Measurements from ENCODE around the gene PRKCE. TPM values are rescaled to one million over a fixed set of nuclear protein-coding genes. Genes with fewer than 3 reads are reported as not detected.

Gene PRKCE
- total and polyA plus RNA-seq, 4 donors, result 2.5 to 38.6 (median 5.8) TPM

DNA sequence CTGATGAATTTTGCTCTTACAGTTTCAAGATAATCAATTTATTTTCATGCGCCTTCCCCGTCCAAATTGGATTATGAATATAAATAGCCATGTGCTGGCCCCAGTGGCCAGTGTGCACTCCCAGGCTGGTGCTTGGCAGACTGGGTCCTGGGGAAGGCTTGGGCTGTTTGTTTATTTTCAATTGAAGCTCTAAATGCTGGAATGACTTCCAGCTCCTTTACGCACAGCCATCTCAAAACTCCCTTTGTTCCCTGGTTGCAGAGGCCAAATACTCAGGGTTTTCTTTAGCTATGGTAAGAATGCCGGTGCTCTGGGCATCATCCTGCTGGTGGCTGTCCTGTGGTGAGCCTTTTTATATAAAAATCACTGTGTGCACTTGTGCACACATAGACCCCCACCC, 131.5 kb downstream of the PRKCE start:
- no peak overlapping the region for H3K4me3 ChIP-seq (ENCODE audit: low read depth in 1 of 3, low read length in 3 of 3)
- no peak overlapping the region for H3K9ac ChIP-seq (ENCODE audit: low read depth in 1 of 2, low read length in 2 of 2)
- H3K27me3 ChIP-seq (ENCODE audit: control insufficient read depth in 4 of 4, insufficient read depth in 4 of 4, low read length in 3 of 4), result no peaks in the 10 kb centered on the region
- DNase-seq (ENCODE audit: low spot score), result no peak
- 93% methylated on average over 4 of the region's 4 CpGs for WGBS
- no peaks in the 10 kb centered on the region for H3K9me3 ChIP-seq (ENCODE audit: control insufficient read depth in 4 of 4, low read length in 3 of 4)
- no peak overlapping the region for H3K27ac ChIP-seq (ENCODE audit: low read depth in 1 of 2, low read length in 2 of 2)
- H3K36me3 ChIP-seq (ENCODE audit: control insufficient read depth in 4 of 4, insufficient read depth in 3 of 4, low read depth in 1 of 4, low read length in 3 of 4), result no peaks in the 10 kb centered on the region
- TF ChIP-seq, protein P1, sequence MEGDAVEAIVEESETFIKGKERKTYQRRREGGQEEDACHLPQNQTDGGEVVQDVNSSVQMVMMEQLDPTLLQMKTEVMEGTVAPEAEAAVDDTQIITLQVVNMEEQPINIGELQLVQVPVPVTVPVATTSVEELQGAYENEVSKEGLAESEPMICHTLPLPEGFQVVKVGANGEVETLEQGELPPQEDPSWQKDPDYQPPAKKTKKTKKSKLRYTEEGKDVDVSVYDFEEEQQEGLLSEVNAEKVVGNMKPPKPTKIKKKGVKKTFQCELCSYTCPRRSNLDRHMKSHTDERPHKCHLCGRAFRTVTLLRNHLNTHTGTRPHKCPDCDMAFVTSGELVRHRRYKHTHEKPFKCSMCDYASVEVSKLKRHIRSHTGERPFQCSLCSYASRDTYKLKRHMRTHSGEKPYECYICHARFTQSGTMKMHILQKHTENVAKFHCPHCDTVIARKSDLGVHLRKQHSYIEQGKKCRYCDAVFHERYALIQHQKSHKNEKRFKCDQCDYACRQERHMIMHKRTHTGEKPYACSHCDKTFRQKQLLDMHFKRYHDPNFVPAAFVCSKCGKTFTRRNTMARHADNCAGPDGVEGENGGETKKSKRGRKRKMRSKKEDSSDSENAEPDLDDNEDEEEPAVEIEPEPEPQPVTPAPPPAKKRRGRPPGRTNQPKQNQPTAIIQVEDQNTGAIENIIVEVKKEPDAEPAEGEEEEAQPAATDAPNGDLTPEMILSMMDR (IDR thresholded peaks at IDR 0.05; ENCODE audit: low read depth, low read length, missing input control), result no peak
- TF ChIP-seq FOXA1 (IDR thresholded peaks at IDR 0.05) (no peak), HNF4A (conservative IDR thresholded peaks at IDR 0.05) (no peak), FOXA2 (IDR thresholded peaks at IDR 0.05) (no peak), JUND (IDR thresholded peaks at IDR 0.05) (no peak), RXRA (IDR thresholded peaks at IDR 0.05) (no peak), GABPA (IDR thresholded peaks at IDR 0.05 in 1 of 2, conservative IDR thresholded peaks at IDR 0.05 in 1 of 2) (no peak), NR2F2 (IDR thresholded peaks at IDR 0.05) (no peak), HNF4G (IDR thresholded peaks at IDR 0.05) (no peak), REST (IDR thresholded peaks at IDR 0.05) (no peak), EGR1 (IDR thresholded peaks at IDR 0.05; ENCODE audit: low read depth in 2 of 2) (no peak)
- TF ChIP-seq, protein P2, sequence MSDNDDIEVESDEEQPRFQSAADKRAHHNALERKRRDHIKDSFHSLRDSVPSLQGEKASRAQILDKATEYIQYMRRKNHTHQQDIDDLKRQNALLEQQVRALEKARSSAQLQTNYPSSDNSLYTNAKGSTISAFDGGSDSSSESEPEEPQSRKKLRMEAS (IDR thresholded peaks at IDR 0.05), result no peak
- peaks cover 0 to 7% (median 3%) of the 10 kb centered on the region in 4 donors for H3K4me1 ChIP-seq (ENCODE audit: control insufficient read depth in 4 of 4, insufficient read depth in 4 of 4, low read length in 3 of 4)

DNA sequence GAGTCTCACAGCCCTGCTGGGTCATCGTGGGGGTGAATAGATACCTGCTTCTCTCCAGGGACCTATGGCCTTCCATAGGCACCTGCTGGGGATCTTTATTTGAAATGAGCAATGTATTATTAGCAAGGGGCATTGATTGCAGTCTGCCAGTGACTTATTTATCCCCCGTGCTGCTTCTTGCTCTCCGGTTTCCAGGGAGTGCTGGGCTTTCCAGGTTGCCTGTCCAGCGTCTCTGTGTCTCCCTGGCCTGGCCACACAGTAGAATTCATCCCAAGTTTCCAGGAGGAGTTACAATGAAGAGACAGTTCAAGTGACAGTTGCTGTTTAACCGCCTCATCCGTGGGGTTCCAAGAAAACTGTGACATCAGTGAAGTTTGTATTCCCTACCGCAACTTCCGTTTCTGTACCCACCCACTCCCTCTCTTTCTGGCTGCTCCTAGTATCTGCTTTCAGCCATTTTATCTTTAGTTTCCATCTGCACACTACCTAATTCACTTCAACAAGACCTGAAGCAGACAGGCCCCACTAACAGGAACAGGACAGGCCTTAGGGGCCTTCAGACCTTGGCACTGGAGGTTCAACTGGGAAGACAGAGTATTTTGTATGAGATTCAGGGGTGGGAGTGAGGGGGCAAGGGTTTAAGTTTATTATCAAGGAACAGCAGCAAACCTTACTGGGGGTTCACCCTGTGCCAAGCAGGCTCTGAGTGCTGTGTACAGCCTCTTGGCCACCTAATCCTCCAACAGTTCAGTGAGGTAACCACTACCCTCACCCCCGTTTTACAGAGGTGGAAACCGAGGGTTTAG, 134.8 kb downstream of the PRKCE start:
- no peak for DNase-seq (ENCODE audit: low spot score)
- H3K27me3 ChIP-seq (ENCODE audit: control insufficient read depth in 4 of 4, insufficient read depth in 4 of 4, low read length in 3 of 4), result no peaks in the 10 kb centered on the region
- H3K9ac ChIP-seq (ENCODE audit: low read depth in 1 of 2, low read length in 2 of 2), result no peak overlapping the region
- no peaks in the 10 kb centered on the region for H3K9me3 ChIP-seq (ENCODE audit: control insufficient read depth in 4 of 4, low read length in 3 of 4)
- no peak overlapping the region for H3K4me3 ChIP-seq (ENCODE audit: low read depth in 1 of 3, low read length in 3 of 3)
- no peaks in the 10 kb centered on the region for H3K36me3 ChIP-seq (ENCODE audit: control insufficient read depth in 4 of 4, insufficient read depth in 3 of 4, low read depth in 1 of 4, low read length in 3 of 4)
- 92% methylated on average over 10 of the region's 10 CpGs for WGBS
- no peaks in the 10 kb centered on the region for H3K4me1 ChIP-seq (ENCODE audit: control insufficient read depth in 4 of 4, insufficient read depth in 4 of 4, low read length in 3 of 4)
- no peak overlapping the region for H3K27ac ChIP-seq (ENCODE audit: low read depth in 1 of 2, low read length in 2 of 2)
- TF ChIP-seq FOXA2 (IDR thresholded peaks at IDR 0.05) (no peak), JUND (IDR thresholded peaks at IDR 0.05) (no peak), TAF1 (conservative IDR thresholded peaks at IDR 0.05) (no peak), EGR1 (IDR thresholded peaks at IDR 0.05; ENCODE audit: low read depth in 2 of 2) (no peak), GABPA (IDR thresholded peaks at IDR 0.05 in 1 of 2, conservative IDR thresholded peaks at IDR 0.05 in 1 of 2) (no peak), HNF4A (conservative IDR thresholded peaks at IDR 0.05) (no peak), SP1 (IDR thresholded peaks at IDR 0.05) (no peak), RAD21 (IDR thresholded peaks at IDR 0.05) (no peak), HNF4G (IDR thresholded peaks at IDR 0.05) (no peak), NR2F2 (IDR thresholded peaks at IDR 0.05) (no peak), YY1 (IDR thresholded peaks at IDR 0.05) (no peak), FOXA1 (IDR thresholded peaks at IDR 0.05) (no peak)
- TF ChIP-seq, protein P1 (IDR thresholded peaks at IDR 0.05; ENCODE audit: low read depth, low read length, missing input control), result no peak
- TF ChIP-seq, protein P2 (IDR thresholded peaks at IDR 0.05), result no peak
- TF ChIP-seq, protein P3, sequence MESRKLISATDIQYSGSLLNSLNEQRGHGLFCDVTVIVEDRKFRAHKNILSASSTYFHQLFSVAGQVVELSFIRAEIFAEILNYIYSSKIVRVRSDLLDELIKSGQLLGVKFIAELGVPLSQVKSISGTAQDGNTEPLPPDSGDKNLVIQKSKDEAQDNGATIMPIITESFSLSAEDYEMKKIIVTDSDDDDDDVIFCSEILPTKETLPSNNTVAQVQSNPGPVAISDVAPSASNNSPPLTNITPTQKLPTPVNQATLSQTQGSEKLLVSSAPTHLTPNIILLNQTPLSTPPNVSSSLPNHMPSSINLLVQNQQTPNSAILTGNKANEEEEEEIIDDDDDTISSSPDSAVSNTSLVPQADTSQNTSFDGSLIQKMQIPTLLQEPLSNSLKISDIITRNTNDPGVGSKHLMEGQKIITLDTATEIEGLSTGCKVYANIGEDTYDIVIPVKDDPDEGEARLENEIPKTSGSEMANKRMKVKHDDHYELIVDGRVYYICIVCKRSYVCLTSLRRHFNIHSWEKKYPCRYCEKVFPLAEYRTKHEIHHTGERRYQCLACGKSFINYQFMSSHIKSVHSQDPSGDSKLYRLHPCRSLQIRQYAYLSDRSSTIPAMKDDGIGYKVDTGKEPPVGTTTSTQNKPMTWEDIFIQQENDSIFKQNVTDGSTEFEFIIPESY (IDR thresholded peaks at IDR 0.05), result no peak
- TF ChIP-seq, protein P4, sequence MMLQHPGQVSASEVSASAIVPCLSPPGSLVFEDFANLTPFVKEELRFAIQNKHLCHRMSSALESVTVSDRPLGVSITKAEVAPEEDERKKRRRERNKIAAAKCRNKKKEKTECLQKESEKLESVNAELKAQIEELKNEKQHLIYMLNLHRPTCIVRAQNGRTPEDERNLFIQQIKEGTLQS (IDR thresholded peaks at IDR 0.05), result no peak

Measured in liver (tissue), 9 donors.